Measurements from ENCODE around the gene LRRC2. TPM values are rescaled to one million over a fixed set of nuclear protein-coding genes. Genes with fewer than 3 reads are reported as not detected.

Gene LRRC2
- total RNA-seq, 1 donor from 2014 or later: not detected

DNA sequence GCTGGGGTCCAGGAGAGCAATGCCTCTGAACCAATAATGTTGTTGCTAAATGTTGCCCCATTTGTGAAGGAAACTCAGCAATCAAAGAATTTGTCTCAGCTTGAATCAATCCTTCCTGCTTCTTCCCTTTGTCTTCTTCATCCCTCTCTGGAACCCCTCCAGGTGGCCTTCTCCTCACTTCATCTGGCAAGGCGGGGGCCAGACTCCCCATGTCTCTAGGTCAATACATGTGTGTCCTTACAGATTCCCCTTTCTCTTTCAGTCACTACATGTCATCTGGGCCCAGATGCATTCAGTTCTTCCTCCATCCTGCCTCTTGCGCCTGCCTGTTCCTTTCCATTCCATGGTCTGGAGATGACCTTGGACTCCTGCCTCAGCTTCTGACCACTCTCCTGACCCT is 93.4 kb downstream of the LRRC2 start:
- no peak overlapping the region for H3K27ac Mint-ChIP-seq
- Histone ChIP-seq H3K36me3 (no peaks in the 10 kb centered on the region), H3F3A (ENCODE audit: low read depth) (no peaks in the 10 kb centered on the region), H3K27me3 (no peaks in the 10 kb centered on the region), H2AFZ (replicated peaks) (no peak overlapping the region), H3K4me3 (no peak overlapping the region), H3K9ac (no peak overlapping the region), H4K20me1 (ENCODE audit: low read depth) (no peaks in the 10 kb centered on the region), H3K9me3 (ENCODE audit: low read depth) (no peaks in the 10 kb centered on the region), H3K4me1 (no peaks in the 10 kb centered on the region), H3K4me2 (no peak overlapping the region), H3K79me2 (ENCODE audit: low read depth) (no peaks in the 10 kb centered on the region), H3K27ac (no peak overlapping the region)
- H3K4me3 Mint-ChIP-seq: no peak overlapping the region
- no peaks in the 10 kb centered on the region for H3K36me3 Mint-ChIP-seq
- no peak for DNase-seq (ENCODE audit: low spot score)
- no peaks in the 10 kb centered on the region for H3K4me1 Mint-ChIP-seq
- H3K27me3 Mint-ChIP-seq (ENCODE audit: insufficient read depth, low read depth): peaks cover 5% of the 10 kb centered on the region
- H3K9me3 Mint-ChIP-seq: peaks cover 11% of the 10 kb centered on the region
- TF ChIP-seq EZH2phosphoT487 (IDR thresholded peaks at IDR 0.05) (no peak), CTCF (IDR thresholded peaks at IDR 0.05) (no peak)

GRCh38 chr3:46471371-46471914 is 94.7 kb downstream of the LRRC2 start:
- DNase-seq (ENCODE audit: low spot score): no peak
- no peak overlapping the region for H3K4me3 Mint-ChIP-seq
- H3K27me3 Mint-ChIP-seq (ENCODE audit: insufficient read depth, low read depth): peaks cover 3% of the 10 kb centered on the region
- Histone ChIP-seq H3K27me3 (no peaks in the 10 kb centered on the region), H3K9me3 (ENCODE audit: low read depth) (no peaks in the 10 kb centered on the region), H3K36me3 (no peaks in the 10 kb centered on the region), H3F3A (ENCODE audit: low read depth) (no peaks in the 10 kb centered on the region), H3K4me3 (no peak overlapping the region), H3K4me2 (no peak overlapping the region), H2AFZ (replicated peaks) (no peak overlapping the region), H4K20me1 (ENCODE audit: low read depth) (no peaks in the 10 kb centered on the region), H3K4me1 (no peaks in the 10 kb centered on the region), H3K9ac (no peak overlapping the region), H3K79me2 (ENCODE audit: low read depth) (no peaks in the 10 kb centered on the region), H3K27ac (no peak overlapping the region)
- no peak for TF ChIP-seq EZH2phosphoT487 (IDR thresholded peaks at IDR 0.05)
- TF ChIP-seq EZH2 (IDR thresholded peaks at IDR 0.05): no peak
- no peak for TF ChIP-seq CTCF (IDR thresholded peaks at IDR 0.05)
- H3K4me1 Mint-ChIP-seq: no peaks in the 10 kb centered on the region
- H3K36me3 Mint-ChIP-seq: no peaks in the 10 kb centered on the region
- H3K9me3 Mint-ChIP-seq: peaks cover 11% of the 10 kb centered on the region
- no peak overlapping the region for H3K27ac Mint-ChIP-seq

- no peaks in the 10 kb centered on the region for H3K9me3 ChIP-seq (ENCODE audit: low read depth)
- peaks cover 3% of the 10 kb centered on the region for H3K27me3 Mint-ChIP-seq (ENCODE audit: insufficient read depth, low read depth)
- no peak overlapping the region for H3K27ac Mint-ChIP-seq
- no peaks in the 10 kb centered on the region for H3K36me3 ChIP-seq
- H3K4me3 ChIP-seq: no peak overlapping the region
- H4K20me1 ChIP-seq (ENCODE audit: low read depth): no peaks in the 10 kb centered on the region
- no peak overlapping the region for H3K27ac ChIP-seq
- no peaks in the 10 kb centered on the region for H3K27me3 ChIP-seq
- H3K4me1 Mint-ChIP-seq: no peaks in the 10 kb centered on the region
- no peak overlapping the region for H2AFZ ChIP-seq (replicated peaks)
- no peaks in the 10 kb centered on the region for H3F3A ChIP-seq (ENCODE audit: low read depth)
- no peak overlapping the region for H3K9ac ChIP-seq
- no peaks in the 10 kb centered on the region for H3K36me3 Mint-ChIP-seq
- H3K4me2 ChIP-seq: no peak overlapping the region
- H3K9me3 Mint-ChIP-seq: peaks cover 11% of the 10 kb centered on the region
- H3K79me2 ChIP-seq (ENCODE audit: low read depth): no peaks in the 10 kb centered on the region
- no peaks in the 10 kb centered on the region for H3K4me1 ChIP-seq
- no peak for TF ChIP-seq CTCF (IDR thresholded peaks at IDR 0.05)
- no peak for TF ChIP-seq EZH2 (IDR thresholded peaks at IDR 0.05)
- no peak for TF ChIP-seq EZH2phosphoT487 (IDR thresholded peaks at IDR 0.05)
- H3K4me3 Mint-ChIP-seq: no peak overlapping the region
- DNase-seq (ENCODE audit: low spot score): no peak
Measured at GRCh38 chr3:46470831-46471230, 95.3 kb downstream of the LRRC2 start.
